Stimulated activated CD4-positive, alpha-beta T cell treated with anti-CD3 and anti-CD28 coated beads, Interleukin-2, amount 100 ng/mL, for 24 hours (primary cell): ENCODE measurements around the gene RNU1-4.
"Not testable (repeated sequence)": the region's sequence is repeated elsewhere in the genome, so short reads cannot be mapped to it uniquely, and the experiment has no call there.

Experiments used
- DNase-seq, 2 donors: peaks; one replicate each; pipeline ENCODE4 v3.0.0-alpha.2; 2020

Gene RNU1-4

GRCh38 chr1:16740047-16740964, at the start of gene RNU1-4:
RNU1-4 (plus strand) TSS chr1:16740516.
- not testable (repeated sequence) for DNase-seq

DNA sequence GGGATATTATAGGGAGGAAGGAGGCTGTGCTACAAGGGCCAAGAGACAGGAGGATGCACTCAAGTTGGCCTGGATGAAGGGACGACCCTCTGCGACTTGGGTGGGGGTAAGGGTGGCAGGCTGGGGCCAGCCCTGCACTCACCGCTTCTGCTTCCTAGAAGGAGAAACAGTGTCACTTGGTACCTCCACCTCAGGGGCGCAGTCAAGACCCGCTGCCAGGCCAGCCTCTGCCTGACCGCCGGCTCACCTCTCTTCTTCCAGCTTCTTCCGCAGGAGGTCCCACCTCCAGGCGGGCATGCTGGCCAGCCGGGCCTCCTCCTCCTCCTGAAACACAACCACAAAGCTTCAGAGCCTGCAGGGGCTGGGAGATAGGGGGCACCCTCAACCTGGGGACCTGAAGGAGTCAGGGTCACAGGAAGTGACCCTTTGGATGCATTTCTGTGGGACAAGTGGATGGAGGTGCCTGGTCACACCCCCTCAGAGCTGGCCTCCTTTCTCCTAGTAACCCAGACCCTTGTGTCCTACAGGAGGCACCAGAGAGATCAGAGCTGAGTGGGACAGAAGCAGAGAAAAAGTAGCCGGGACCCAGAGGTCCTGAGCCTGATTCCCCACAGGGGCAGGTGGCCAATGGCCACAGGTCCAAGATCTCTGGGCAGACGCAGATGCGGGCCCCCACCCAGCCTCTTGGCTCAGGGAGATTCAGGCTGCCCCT, 49.2 kb upstream of the RNU1-4 start:
- not testable (repeated sequence) for DNase-seq

- DNase-seq = not testable (repeated sequence)
These were observed 48.0 kb upstream of the RNU1-4 start for GRCh38 chr1:16692283-16692682.

- not testable (repeated sequence) for DNase-seq
These were observed 47.4 kb upstream of the RNU1-4 start for GRCh38 chr1:16692717-16693448.

- DNase-seq = not testable (repeated sequence)
These were observed 46.6 kb upstream of the RNU1-4 start for GRCh38 chr1:16693449-16694307.

DNA sequence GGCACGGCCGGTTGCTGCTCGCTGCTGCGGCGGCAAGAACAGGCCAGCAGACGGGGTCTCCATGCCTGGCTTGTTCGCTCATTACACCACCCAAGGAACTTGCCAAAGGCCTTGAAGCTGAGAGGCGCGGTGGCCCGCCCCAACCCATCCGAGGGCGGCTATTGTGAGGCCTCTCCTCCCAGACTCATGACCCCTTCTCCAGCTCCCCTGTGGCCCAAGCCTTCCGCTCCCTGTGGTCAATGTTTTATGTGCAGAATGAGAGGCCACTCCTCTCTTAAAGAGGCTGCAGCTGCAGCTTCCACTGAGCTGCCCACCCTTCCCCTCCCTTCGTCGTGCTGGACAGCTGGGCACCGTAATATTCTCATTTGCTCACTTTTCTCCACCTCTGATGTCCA, 46.0 kb upstream of the RNU1-4 start:
- DNase-seq = not testable (repeated sequence)

- DNase-seq = not testable (repeated sequence)
These were observed 43.7 kb upstream of the RNU1-4 start for GRCh38 chr1:16696507-16697150.

GRCh38 chr1:16697152-16697551, 43.2 kb upstream of the RNU1-4 start:
- not testable (repeated sequence) for DNase-seq

DNA sequence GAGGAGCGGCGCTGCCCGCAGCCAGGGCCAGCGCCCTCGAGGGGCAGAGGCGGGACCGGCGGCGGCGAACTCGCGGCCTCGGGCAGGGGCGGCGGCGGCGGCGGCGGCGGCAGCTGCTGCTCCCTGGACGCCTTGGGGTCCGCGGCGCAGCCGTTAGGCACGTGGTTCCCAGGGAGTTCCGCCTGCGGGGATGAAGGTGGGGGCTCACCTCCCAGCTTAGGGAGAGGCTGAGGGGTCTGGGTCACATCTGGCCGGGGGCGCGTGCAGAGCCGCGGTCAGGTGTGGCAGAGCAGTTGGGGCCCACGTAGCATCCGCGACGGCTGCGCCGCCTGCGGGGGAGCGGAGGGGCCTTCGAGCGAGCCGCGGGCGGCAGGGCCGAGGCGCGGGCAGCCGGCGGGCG, 40.9 kb upstream of the RNU1-4 start:
- not testable (repeated sequence) for DNase-seq

DNA sequence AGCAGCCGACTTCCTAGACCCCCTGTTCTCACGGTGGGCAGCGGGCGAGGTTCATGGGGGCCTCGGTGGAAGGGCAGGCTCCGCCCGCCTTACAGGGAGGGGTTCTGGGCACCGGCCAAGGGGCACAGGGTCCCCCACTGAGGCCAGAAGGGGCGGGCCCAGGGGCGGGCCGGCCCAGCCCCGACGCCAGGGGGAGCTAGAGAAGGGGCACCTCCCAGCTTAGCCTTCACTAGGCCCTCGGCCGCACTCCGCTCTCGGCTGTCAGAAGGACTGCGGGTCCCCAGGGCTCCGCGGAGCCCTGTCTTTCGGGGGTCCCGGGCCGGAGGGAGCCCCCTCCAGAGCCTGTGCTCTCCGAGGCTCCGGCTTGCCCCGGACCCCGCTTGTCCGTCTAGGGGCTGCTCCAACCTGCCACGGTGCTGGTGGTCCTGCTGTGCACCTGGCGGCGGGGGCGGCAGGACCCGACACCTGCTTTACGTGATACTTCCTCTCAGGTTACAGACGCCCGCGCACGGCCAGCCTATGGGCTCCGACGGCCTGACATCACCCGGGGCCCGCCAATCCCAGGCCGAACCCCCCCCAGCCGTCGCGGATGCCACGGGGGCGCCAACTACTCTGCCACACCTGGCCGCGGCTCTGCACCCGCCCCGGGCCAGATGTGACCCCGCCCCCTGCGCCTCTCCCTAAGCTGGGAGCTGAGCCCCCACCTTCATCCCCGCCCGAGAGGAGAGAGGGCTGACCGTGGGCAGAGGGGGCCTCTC, 40.0 kb upstream of the RNU1-4 start:
- not testable (repeated sequence) for DNase-seq

- DNase-seq = not testable (repeated sequence)
These were observed 39.1 kb upstream of the RNU1-4 start for GRCh38 chr1:16701189-16701588.

DNA sequence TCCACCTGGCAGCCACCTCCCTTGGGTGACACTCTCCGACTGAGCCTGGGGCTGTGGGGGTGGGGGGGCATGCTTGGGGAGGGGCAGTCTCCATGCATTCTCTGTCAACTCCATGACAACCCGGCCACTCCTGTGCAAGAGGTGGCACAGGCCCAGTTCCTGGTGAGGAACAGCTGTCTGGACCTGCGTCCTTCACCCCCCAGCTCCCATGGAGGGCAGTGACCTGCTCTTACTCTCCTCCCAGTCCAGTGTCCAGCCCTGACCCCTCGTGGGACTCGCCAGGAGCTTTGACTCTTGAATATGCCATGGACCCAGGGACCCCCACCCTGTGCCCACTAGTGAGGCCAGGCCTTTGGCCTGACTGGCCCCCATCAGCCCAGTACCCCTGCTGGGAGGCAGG, 38.0 kb upstream of the RNU1-4 start:
- DNase-seq = not testable (repeated sequence)

DNA sequence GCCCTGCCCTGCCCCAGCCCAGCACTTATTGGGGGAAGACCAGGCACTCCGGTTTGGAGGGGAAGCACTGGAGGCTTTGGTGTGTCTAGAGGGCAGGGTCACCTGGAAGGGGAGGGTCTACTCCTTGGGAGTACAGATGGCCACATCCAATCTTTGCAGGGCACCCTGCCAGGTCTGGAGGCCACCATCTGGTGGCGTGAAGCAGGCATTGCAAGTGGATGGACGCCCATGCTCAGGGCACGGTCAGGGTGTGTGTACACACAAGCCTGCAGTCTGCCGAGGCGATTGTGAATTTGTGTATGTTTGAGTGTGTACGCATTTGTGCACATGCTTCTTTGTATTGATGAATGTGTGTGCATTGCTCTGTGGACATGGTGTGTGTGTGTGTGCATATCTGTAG, 37.2 kb upstream of the RNU1-4 start:
- DNase-seq = not testable (repeated sequence)

- DNase-seq = not testable (repeated sequence)
These were observed 36.7 kb upstream of the RNU1-4 start for GRCh38 chr1:16703602-16704001.

DNA sequence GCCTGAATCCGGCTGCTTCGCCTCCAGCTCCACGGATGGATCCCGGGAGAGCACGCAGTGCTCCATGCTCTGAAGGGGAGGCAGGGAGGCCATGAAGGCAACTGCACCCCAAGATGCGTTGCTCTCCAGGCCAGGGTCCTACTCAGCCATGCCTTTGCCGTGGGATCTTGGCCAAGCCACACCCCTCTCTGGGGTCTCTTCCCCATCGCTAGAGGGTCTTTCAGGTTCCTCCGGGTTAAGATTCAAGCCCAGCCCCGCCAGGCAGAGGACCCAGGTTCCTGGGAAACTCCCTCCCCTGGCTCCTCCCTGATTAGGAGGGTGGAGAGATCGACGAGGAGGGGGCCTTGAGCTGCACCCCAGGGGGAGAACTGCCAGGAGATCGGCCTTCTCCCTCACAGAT, 36.2 kb upstream of the RNU1-4 start:
- not testable (repeated sequence) for DNase-seq

DNA sequence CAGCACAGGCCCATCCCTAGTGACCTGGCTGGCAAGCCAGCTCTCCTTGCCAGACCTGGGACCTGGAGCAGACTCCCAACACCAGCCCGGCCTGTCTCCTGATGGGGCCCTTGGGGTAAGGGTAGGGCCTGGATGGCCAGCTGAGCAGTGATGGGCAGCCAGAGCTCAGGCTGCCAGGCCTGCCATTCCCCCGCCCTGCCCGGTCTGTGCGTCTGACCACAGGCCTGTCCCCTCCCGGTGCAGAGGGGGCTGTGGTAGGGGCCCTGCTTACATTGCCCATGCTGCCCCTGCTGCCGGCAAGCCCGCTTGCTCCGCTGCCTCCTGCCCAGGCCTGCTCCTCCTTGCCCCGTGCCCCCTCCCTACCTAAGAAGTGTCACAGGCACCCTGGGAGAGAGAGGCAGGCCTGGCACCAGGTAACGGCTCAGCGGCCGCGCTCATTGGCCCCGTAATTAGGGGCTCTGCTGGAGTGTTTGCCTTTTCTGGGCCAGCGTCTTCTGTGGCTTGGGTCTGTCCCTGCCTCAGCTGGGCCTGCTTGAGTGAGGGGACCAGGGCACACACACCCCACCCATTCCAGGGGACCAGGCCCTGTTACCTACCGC, 35.7 kb upstream of the RNU1-4 start:
- not testable (repeated sequence) for DNase-seq

GRCh38 chr1:16706302-16706701, 34.0 kb upstream of the RNU1-4 start:
- DNase-seq = not testable (repeated sequence)

GRCh38 chr1:16707130-16708093, 32.9 kb upstream of the RNU1-4 start:
- DNase-seq = not testable (repeated sequence)

DNA sequence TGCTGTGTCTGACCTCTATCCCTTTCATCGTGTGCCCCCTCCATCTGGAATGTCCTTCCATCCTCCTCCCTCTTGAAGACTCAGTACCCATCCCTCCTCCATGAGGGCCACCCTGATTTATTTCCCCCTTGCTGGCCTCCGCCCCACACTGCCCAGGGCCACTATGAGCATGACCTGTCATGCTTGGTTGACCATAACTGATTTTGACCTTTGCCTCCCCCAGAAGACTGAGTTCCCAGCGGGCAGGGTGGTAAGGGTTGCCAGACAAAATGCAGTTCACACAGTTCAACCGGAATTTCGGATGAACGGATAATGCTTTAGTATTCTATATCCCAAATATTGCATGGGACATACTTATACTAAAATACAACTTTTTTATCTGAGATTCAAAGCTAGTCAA, 31.6 kb upstream of the RNU1-4 start:
- DNase-seq = not testable (repeated sequence)
